ENCODE measurements around the gene ITCH.
"Not testable (repeated sequence)": the region's sequence is repeated elsewhere in the genome, so short reads cannot be mapped to it uniquely, and the experiment has no call there.

- TF ChIP-seq CTCF, POLR2A (IDR thresholded peaks at IDR 0.05): not testable (repeated sequence)
Observed at GRCh38 chr20:34514034-34514433, 151.0 kb downstream of the ITCH start.
